Trophoblast cell (in vitro differentiated cells and primary cell): Measurements from ENCODE around the gene PCLO.
"Not testable (repeated sequence)": the region's sequence is repeated elsewhere in the genome, so short reads cannot be mapped to it uniquely, and the experiment has no call there.

ENCODE experiments used
- DNase-seq, 2 donors: peaks; one replicate each; pipeline ENCODE4 v3.0.0-alpha.2; 2016
- H2AFZ ChIP-seq: 2 replicates; pipeline ENCODE4 v1.6.1; 2013; ENCODE audit warnings: low read length, moderate library complexity, mild to moderate bottlenecking; ENCODE audit not compliant: insufficient read depth, poor library complexity
- H2AK5ac ChIP-seq: 2 replicates; pipeline ENCODE4 v1.6.1; 2013; ENCODE audit warnings: mild to moderate bottlenecking, low read length
- H2BK120ac ChIP-seq: 2 replicates; pipeline ENCODE4 v1.6.1; 2013; ENCODE audit warnings: low read length, mild to moderate bottlenecking, moderate library complexity; ENCODE audit not compliant: insufficient read depth, poor library complexity
- H2BK12ac ChIP-seq: 2 replicates; pipeline ENCODE4 v1.6.1; 2013; ENCODE audit warnings: mild to moderate bottlenecking, low read length, moderate library complexity
- H2BK5ac ChIP-seq: 2 replicates; pipeline ENCODE4 v1.6.1; 2013; ENCODE audit warnings: low read length, low read depth, moderate library complexity, mild to moderate bottlenecking; ENCODE audit not compliant: poor library complexity
- H3K14ac ChIP-seq: 2 replicates; pipeline ENCODE4 v1.6.1; 2013; ENCODE audit warnings: mild to moderate bottlenecking, low read length
- H3K18ac ChIP-seq: 2 replicates; pipeline ENCODE4 v1.6.1; 2013; ENCODE audit warnings: mild to moderate bottlenecking, low read length
- H3K23ac ChIP-seq: 2 replicates; pipeline ENCODE4 v1.6.1; 2013; ENCODE audit warnings: low read length
- H3K27ac ChIP-seq: 2 replicates; pipeline ENCODE4 v1.5.1; 2013; ENCODE audit warnings: low read depth, mild to moderate bottlenecking, inconsistent platforms, low read length, moderate library complexity
- H3K27me3 ChIP-seq: 2 replicates; pipeline ENCODE4 v1.6.1; 2013; ENCODE audit warnings: inconsistent platforms, mild to moderate bottlenecking, low read length, moderate library complexity; ENCODE audit not compliant: insufficient read depth
- H3K36me3 ChIP-seq, 2 experiments: 1 replicate in 1 of 2; 2 replicates in 1 of 2; pipeline ENCODE4 v1.6.1; 2013; ENCODE audit warnings: low read length in 2 of 2, mild to moderate bottlenecking in 2 of 2, moderate library complexity in 1 of 2; ENCODE audit not compliant: insufficient read depth in 2 of 2, control insufficient read depth in 1 of 2
- H3K4ac ChIP-seq: 2 replicates; pipeline ENCODE4 v1.6.1; 2013; ENCODE audit warnings: low read depth, mild to moderate bottlenecking, low read length, moderate library complexity
- H3K4me1 ChIP-seq, 2 experiments: 1 replicate in 1 of 2; 2 replicates in 1 of 2; pipeline ENCODE4 v1.6.1; 2013; ENCODE audit warnings: low read length in 2 of 2, mild to moderate bottlenecking in 2 of 2, moderate library complexity in 1 of 2; ENCODE audit not compliant: insufficient read depth in 2 of 2, control insufficient read depth in 1 of 2
- H3K4me2 ChIP-seq: 2 replicates; pipeline ENCODE4 v1.6.1; 2013; ENCODE audit warnings: inconsistent platforms, mild to moderate bottlenecking, low read length, moderate library complexity
- H3K4me3 ChIP-seq: 2 replicates; pipeline ENCODE4 v1.5.1; 2013; ENCODE audit warnings: mild to moderate bottlenecking, low read depth, low read length, inconsistent platforms
- H3K79me1 ChIP-seq: one replicate; pipeline ENCODE4 v1.6.1; 2013; ENCODE audit warnings: low read length
- H3K79me2 ChIP-seq: 2 replicates; pipeline ENCODE4 v1.6.1; 2013; ENCODE audit warnings: low read length, mild to moderate bottlenecking; ENCODE audit not compliant: control insufficient read depth, insufficient read depth, poor library complexity
- H3K9ac ChIP-seq: 2 replicates; pipeline ENCODE4 v1.6.1; 2013; ENCODE audit warnings: mild to moderate bottlenecking, low read length
- H3K9me3 ChIP-seq: 2 replicates; pipeline ENCODE4 v1.6.1; 2013; ENCODE audit warnings: low read depth, mild to moderate bottlenecking, control low read depth, inconsistent platforms, low read length; ENCODE audit not compliant: insufficient read depth
- H4K12ac ChIP-seq: 2 replicates; pipeline ENCODE4 v1.6.1; 2013; ENCODE audit warnings: low read depth, mild to moderate bottlenecking, low read length, moderate library complexity
- H4K8ac ChIP-seq: 2 replicates; pipeline ENCODE4 v1.6.1; 2013; ENCODE audit warnings: low read depth, mild to moderate bottlenecking, low read length, moderate library complexity
- H4K91ac ChIP-seq: one replicate; pipeline ENCODE4 v1.6.1; 2013; ENCODE audit warnings: low read depth, mild to moderate bottlenecking, low read length, moderate library complexity
- WGBS: extraction: QIAGEN DNeasy Blood & Tissue Kit; methylation state at CpG from one replicate; pipeline ENCODE4 v1.1.7; 2013; ENCODE audit warnings: missing lambda C conversion rate; ENCODE audit not compliant: insufficient read length, insufficient coverage; ENCODE audit errors: extremely low coverage; 5-methylcytosine and 5-hydroxymethylcytosine counted together

The PCLO gene

GRCh38 chr7:83032195-83032594, 130.5 kb downstream of the PCLO start:
- Histone ChIP-seq H2BK5ac (no peak overlapping the region), H3K79me2 (no peaks in the 10 kb centered on the region), H3K14ac (no peak overlapping the region), H3K9me3 (no peaks in the 10 kb centered on the region), H3K9ac (no peak overlapping the region), H3K4me1 (no peaks in the 10 kb centered on the region), H3K4ac (no peak overlapping the region), H3K4me3 (no peak overlapping the region), H3K36me3 (no peaks in the 10 kb centered on the region), H3K18ac (no peak overlapping the region), H3K79me1 (peaks cover 2% of the 10 kb centered on the region), H3K23ac (no peak overlapping the region), H4K91ac (no peak overlapping the region), H3K4me2 (no peak overlapping the region), H2AK5ac (no peak overlapping the region), H2BK120ac (no peak overlapping the region), H3K27me3 (no peaks in the 10 kb centered on the region), H2BK12ac (no peak overlapping the region), H4K12ac (no peak overlapping the region), H3K27ac (no peak overlapping the region), H4K8ac (no peak overlapping the region), H2AFZ (no peak overlapping the region)
- no peak for DNase-seq

DNA sequence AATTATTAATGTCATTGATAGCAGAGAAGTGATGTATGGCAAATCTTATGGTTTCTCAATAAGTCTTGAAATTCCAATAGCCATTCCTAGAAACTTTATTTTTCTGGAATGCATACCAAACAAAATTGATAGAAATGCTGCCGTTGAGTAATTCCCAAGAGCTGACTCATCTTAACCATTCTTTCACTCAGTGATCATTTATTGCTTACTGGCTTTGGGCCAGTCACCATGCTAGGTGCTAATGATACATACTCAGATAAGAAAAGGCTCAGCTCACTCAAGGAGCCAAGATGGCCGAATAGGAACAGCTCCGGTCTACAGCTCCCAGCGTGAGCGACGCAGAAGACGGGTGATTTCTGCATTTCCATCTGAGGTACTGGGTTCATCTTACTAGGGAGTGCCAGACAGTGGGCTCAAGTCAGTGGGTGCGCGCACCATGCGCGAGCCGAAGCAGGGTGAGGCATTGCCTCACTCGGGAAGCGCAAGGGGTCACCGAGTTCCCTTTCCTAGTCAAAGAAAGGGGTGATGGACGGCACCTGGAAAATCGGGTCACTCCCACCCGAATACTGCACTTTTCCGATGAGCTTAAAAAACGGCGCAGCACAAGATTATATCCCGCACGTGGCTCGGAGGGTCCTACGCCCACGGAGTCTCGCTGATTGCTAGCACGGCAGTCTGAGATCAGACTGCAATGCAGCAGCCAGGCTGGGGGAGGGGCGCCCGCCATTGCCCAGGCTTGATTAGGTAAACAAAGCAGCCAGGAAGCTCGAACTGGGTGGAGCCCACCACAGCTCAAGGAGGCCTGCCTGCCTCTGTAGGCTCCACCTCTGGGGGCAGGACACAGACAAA, 138.6 kb downstream of the PCLO start:
- not testable (repeated sequence) for H3K79me1 ChIP-seq, H2BK120ac ChIP-seq, H4K8ac ChIP-seq, H2BK5ac ChIP-seq, H3K4me3 ChIP-seq, H3K23ac ChIP-seq, H3K79me2 ChIP-seq, H2AFZ ChIP-seq, H3K27me3 ChIP-seq, H3K27ac ChIP-seq, H3K9me3 ChIP-seq, H3K14ac ChIP-seq, H4K91ac ChIP-seq, DNase-seq, H3K36me3 ChIP-seq, H3K9ac ChIP-seq, H3K4me2 ChIP-seq, H2BK12ac ChIP-seq, H3K4ac ChIP-seq, H2AK5ac ChIP-seq, H3K18ac ChIP-seq, H4K12ac ChIP-seq, H3K4me1 ChIP-seq
- WGBS = no CpG with 5 or more reads among the region's 31 CpGs

DNA sequence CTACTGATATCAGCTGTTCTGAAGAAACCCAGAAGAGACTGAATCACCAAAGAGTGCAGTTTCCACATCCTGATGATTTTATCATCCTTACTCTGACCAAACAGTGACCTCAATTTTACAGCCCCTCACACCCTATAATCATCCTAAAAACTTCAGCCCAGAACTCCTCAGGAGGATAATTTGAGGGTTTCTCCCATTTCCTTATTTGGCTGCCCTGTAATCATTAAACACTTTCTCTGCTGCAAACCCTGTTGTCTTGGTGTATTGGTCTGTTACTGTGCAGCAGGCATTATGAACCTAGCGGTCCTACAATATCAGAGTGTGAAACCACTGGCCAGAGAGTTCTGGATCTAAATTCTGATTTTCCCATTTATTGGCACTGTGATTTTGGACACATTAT, 141.7 kb downstream of the PCLO start:
- H3K18ac ChIP-seq = no peak overlapping the region
- no peaks in the 10 kb centered on the region for H3K79me2 ChIP-seq
- WGBS = no CpG with 5 or more reads among the region's 1 CpG
- H3K27me3 ChIP-seq = no peaks in the 10 kb centered on the region
- no peak overlapping the region for H3K4me2 ChIP-seq
- no peak overlapping the region for H2AFZ ChIP-seq
- H3K4me3 ChIP-seq = no peak overlapping the region
- H2BK120ac ChIP-seq = no peak overlapping the region
- no peaks in the 10 kb centered on the region for H3K4me1 ChIP-seq
- no peaks in the 10 kb centered on the region for H3K36me3 ChIP-seq
- no peak overlapping the region for H3K14ac ChIP-seq
- no peak overlapping the region for H3K23ac ChIP-seq
- no peaks in the 10 kb centered on the region for H3K9me3 ChIP-seq
- no peak for DNase-seq
- no peak overlapping the region for H2BK5ac ChIP-seq
- no peak overlapping the region for H4K8ac ChIP-seq
- H3K27ac ChIP-seq = no peak overlapping the region
- no peak overlapping the region for H2BK12ac ChIP-seq
- H4K12ac ChIP-seq = no peak overlapping the region
- H3K4ac ChIP-seq = no peak overlapping the region
- H4K91ac ChIP-seq = no peak overlapping the region
- no peak overlapping the region for H3K9ac ChIP-seq
- H3K79me1 ChIP-seq = no peaks in the 10 kb centered on the region
- H2AK5ac ChIP-seq = no peak overlapping the region

DNA sequence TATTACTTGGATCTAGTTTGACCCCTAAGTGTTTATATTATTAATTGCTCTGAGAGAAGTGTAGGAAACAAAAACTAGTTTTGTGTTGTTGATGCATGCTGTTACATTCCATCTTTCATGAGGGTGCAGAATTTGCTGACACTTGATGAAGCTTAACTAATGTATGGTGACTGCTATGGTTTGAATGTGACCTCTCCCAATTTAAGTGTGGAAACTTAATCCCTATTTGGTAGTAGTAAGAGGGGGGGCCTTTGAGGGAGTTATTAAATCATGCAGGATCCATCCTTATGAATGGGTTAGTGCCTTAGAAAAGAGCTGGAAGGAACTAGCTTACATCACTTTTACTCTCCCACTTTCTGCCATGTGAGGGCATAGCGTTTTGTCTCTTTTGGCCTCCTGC, 142.5 kb downstream of the PCLO start:
- Histone ChIP-seq H3K4me1 (no peaks in the 10 kb centered on the region), H2AFZ (no peak overlapping the region), H2AK5ac (no peak overlapping the region), H3K4me2 (no peak overlapping the region), H3K79me1 (no peaks in the 10 kb centered on the region), H3K27ac (no peak overlapping the region), H4K91ac (no peak overlapping the region), H3K18ac (no peak overlapping the region), H2BK12ac (no peak overlapping the region), H3K4me3 (no peak overlapping the region), H3K36me3 (no peaks in the 10 kb centered on the region), H2BK120ac (no peak overlapping the region), H3K79me2 (no peaks in the 10 kb centered on the region), H3K4ac (no peak overlapping the region), H3K14ac (no peak overlapping the region), H2BK5ac (no peak overlapping the region), H4K12ac (no peak overlapping the region), H3K9me3 (no peaks in the 10 kb centered on the region), H3K27me3 (no peaks in the 10 kb centered on the region), H4K8ac (no peak overlapping the region), H3K9ac (no peak overlapping the region), H3K23ac (no peak overlapping the region)
- DNase-seq = no peak
- WGBS = no CpG with 5 or more reads among the region's 1 CpG
